LoVo (cell line): ENCODE data around the gene PDE4D.
"Not testable (repeated sequence)": the region's sequence is repeated elsewhere in the genome, so short reads cannot be mapped to it uniquely, and the experiment has no call there.

ENCODE experiments used
- DNase-seq: peaks from one replicate; pipeline ENCODE4 v3.0.0-alpha.2; 2016; ENCODE audit warnings: low spot score

Gene PDE4D

GRCh38 chr5:59421986-59422941 lies 471.3 kb downstream of the PDE4D start:
- no peak for DNase-seq

GRCh38 chr5:59420596-59420995 lies 472.9 kb downstream of the PDE4D start:
- no peak for DNase-seq

GRCh38 chr5:59418808-59419207 lies 474.7 kb downstream of the PDE4D start:
- peak; percentile 56 for DNase-seq

GRCh38 chr5:59416451-59416850 lies 477.1 kb downstream of the PDE4D start:
- peak; percentile 41 for DNase-seq

- DNase-seq = no peak
Observed at GRCh38 chr5:59416026-59416425, 477.5 kb downstream of the PDE4D start.

GRCh38 chr5:59412428-59412827 lies 481.1 kb downstream of the PDE4D start:
- DNase-seq = no peak

- DNase-seq = not testable (repeated sequence)
Observed at GRCh38 chr5:59408997-59409396, 484.5 kb downstream of the PDE4D start.

- no peak for DNase-seq
Observed at GRCh38 chr5:59407967-59408366, 485.6 kb downstream of the PDE4D start.

- no peak for DNase-seq
Observed at GRCh38 chr5:59401637-59402036, 491.9 kb downstream of the PDE4D start.

- not testable (repeated sequence) for DNase-seq
Observed at GRCh38 chr5:59394956-59395355, 498.6 kb downstream of the PDE4D start.

- DNase-seq = no peak
Observed at GRCh38 chr5:59393585-59394420, 499.7 kb downstream of the PDE4D start.

GRCh38 chr5:59391576-59391975 lies 501.9 kb downstream of the PDE4D start:
- no peak for DNase-seq

GRCh38 chr5:59390989-59391388 lies 502.5 kb downstream of the PDE4D start:
- no peak for DNase-seq

GRCh38 chr5:59390074-59390659 lies 503.4 kb downstream of the PDE4D start:
- peak; percentile 58 for DNase-seq

- DNase-seq = no peak
Observed at GRCh38 chr5:59387127-59387526, 506.4 kb downstream of the PDE4D start.

GRCh38 chr5:59385700-59386099 lies 507.8 kb downstream of the PDE4D start:
- DNase-seq = no peak

GRCh38 chr5:59380350-59380951 lies 513.1 kb downstream of the PDE4D start:
- DNase-seq = peak; percentile 83

GRCh38 chr5:59374036-59374435 lies 519.5 kb downstream of the PDE4D start:
- DNase-seq = not testable (repeated sequence)

- DNase-seq = no peak
Observed at GRCh38 chr5:59371525-59372127, 521.9 kb downstream of the PDE4D start.

GRCh38 chr5:59368951-59369350 lies 524.6 kb downstream of the PDE4D start:
- DNase-seq = no peak

GRCh38 chr5:59367791-59368394 lies 525.6 kb downstream of the PDE4D start:
- peak; percentile 70 for DNase-seq
